GM21381 (cell line): ENCODE data around the gene S100A9.
"Not testable (repeated sequence)": the region's sequence is repeated elsewhere in the genome, so short reads cannot be mapped to it uniquely, and the experiment has no call there.

Experiments used
- ATAC-seq: cut with Tn5 transposase; IDR thresholded peaks from one replicate; pipeline ENCODE4 v1.9.1; 2021; ENCODE audit warnings: mild to moderate bottlenecking, moderate library complexity; ENCODE audit not compliant: unreplicated experiment

Gene S100A9

DNA sequence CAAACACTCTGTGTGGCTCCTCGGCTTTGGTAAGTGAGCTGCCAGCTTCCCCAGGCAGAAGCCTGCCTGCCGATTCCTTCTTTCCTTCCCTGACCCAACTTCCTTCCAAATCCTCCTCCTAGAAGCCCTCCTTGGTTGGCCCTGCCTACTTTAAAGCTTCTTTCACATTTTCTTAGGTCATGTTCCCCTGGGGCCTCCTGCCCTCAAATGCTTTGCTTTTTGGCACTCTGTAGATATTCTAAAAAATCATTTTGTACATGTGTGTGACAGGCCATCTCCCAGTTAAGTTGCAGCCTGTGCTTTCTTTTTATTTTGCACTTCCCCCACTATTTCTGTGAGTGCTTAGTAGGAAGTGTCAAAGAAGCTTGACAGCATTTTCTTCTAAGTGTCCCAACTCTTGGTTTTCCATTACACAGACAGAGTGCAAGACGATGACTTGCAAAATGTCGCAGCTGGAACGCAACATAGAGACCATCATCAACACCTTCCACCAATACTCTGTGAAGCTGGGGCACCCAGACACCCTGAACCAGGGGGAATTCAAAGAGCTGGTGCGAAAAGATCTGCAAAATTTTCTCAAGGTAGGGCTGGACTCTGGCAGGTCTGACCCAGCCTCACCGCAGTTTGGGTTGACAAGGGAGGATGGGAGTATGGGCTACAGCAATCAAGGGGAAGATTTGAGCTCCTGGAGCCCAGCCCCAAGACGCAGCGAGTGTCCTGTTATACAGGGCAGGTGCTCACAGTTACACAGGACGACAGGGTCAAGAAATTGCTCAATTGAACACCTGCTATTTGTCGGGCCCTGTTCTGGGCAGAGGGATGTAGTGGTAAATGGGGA lies at the start of gene S100A9:
Gene S100A9, plus strand, starts transcription at position 2 of the 838 bp plus-strand sequence. Its CDS starts 430 bp downstream, at position 432.
- no peak for ATAC-seq

DNA sequence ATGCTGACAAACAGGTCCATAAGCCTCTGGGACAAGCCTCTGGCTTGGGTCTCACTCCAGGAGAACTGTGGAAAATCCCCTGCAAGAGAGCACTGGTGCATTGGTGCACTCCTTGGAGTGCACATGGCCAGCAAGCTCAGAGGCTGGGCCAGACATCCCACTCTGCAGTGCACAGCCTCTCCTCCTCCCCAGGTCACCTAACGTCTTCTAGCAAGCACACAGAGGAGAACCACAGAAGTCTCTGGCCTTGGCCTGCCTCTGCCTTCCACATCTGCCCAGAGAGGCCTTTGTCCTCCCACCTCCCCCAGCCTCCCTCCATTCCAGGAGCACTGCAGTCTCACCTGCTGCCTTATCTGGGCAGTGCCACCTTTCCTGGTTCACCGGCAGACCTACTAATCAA lies 49.1 kb upstream of the S100A9 start:
- no peak for ATAC-seq

DNA sequence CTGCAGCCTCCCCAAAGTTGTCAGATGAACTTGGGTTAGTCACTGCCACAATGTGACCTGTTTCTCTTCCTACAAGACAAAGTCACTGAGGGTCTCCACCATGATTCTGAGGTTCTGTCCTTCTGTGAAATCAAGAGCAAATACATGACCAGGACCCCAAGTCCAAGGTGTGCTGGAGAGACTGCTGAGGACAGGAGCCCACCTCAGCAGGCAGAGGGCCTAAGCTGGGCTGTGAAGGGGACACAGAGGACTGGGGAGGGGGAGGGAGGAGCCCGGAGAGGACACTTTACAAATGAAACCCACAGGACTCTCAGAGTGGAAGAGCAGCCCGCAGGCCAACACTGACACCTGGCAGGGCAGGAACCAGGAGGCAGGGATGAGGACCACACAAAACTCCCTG lies 48.2 kb upstream of the S100A9 start:
- ATAC-seq = no peak

DNA sequence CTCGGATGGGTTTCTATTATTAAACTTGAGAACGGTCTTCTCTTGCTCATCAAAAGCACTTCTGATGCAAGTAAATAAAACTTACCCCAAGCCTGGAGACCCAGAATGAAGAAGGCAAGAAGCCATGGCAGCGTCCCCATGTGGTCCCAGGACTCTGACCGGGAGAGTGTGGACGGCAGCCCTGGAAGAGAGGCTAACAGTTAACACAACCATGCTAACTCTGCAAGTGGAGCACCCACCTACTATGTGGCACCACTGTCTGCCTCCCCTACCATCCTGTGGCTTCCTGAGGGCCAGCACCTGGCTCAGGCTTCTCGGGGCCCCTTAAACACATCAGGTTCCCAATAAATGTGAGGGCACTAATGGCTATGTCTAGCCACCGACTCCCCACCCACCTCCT lies 47.1 kb upstream of the S100A9 start:
- ATAC-seq = no peak

DNA sequence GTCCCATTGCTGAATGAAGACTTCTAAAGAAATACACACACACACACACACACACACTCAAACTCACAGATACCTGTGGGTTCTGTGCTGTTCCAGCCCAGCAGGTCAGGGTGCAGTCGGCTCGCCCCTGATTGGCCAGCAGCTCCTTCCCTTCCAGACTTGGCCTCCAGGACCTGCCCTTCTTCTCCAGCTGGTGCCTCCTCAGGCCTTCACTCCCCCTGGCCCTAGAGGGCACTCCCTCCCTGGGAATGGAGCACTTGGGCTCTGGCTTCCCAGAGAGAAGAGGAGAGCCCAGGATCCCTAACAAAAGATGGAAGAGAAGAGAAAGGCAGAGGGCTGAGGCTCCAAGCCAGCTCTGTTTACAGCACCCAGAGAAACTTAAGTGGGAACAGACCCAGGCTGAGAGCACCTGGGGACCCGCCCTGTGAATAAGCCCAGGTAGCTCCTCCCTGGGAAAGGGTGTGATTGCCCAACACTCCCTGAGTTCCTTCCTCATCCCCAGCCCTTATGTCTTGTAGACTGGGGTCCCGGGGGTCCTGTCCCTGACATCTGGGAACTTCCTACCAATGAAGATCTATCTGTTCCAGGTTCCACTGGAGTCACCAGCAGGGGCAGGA lies 45.0 kb upstream of the S100A9 start, which contains the start of gene PGLYRP3:
Gene PGLYRP3, minus strand, starts transcription at position 383 of the 617 bp plus-strand sequence. CDS start 2,287 bp downstream, outside the sequence.
- ATAC-seq = no peak

DNA sequence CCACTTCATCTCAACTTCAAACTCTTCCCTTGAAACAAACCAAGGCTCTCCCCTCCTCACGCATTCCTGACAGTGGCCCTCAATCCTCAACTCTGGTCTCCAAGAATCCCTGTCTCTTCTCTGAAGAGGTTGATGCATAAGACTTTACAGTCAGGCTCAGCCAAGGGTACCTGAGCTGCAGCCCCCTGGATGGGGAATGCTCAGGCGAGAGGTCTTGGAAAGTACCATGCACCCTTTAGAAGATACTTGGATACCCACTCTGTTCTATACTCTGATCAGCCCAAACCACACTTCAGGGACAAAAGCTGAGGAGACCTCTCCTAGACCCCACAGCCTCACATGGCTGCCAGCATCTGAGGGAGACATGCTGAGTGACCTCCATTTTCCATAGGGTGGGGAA lies 44.4 kb upstream of the S100A9 start:
- no peak for ATAC-seq

DNA sequence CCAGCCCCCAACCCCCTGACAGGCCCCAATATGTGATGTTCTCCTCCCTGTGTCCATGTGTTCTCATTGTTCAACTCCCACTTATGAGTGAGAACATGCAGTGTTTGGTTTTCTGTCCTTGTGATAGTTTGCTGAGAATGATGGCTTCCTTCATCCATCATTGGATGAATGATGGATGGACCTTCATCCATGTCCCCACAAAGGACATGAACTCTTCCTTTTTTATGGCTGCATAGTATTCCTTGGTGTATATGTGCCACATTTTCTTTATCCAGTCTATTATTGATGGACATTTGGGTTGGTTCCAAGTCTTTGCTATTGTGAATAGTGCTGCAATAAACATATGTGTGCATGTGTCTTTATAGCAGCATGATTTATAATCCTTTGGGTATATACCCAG lies 43.3 kb upstream of the S100A9 start:
- not testable (repeated sequence) for ATAC-seq

DNA sequence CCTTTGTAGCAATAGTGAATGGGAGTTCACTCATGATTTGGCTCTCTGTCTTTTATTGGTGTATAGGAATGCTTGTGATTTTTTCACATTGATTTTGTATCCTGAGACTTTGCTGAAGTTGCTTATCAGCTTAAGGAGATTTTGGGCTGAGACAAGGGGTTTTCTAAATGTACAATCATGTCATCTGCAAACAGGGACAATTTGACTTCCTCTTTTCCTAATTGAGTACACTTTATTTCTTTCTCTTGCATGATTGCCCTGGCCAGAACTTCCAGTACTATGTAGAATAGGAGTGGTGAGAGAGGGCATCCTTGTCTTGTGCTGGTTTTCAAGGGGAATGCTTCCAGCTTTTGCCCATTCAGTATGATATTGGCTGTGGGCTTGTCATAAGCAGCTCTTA lies 41.6 kb upstream of the S100A9 start:
- not testable (repeated sequence) for ATAC-seq

DNA sequence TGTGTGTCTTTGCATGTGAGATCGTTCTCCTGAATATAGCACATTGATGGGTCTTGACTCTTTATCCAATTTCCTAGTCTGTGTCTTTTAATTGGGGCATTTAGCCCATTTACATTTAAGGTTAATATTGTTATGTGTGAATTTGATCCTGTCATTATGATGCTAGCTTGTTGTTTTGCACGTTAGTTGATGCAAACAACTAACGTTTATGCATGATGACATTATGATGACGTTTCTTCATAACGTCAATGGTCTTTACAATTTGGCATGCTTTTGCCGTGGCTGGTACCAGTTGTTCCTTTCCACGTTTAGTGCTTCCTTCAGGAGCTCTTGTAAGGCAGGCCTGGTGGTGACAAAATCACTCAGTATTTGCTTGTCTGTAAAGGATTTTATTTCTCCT lies 39.5 kb upstream of the S100A9 start:
- ATAC-seq = not testable (repeated sequence)

DNA sequence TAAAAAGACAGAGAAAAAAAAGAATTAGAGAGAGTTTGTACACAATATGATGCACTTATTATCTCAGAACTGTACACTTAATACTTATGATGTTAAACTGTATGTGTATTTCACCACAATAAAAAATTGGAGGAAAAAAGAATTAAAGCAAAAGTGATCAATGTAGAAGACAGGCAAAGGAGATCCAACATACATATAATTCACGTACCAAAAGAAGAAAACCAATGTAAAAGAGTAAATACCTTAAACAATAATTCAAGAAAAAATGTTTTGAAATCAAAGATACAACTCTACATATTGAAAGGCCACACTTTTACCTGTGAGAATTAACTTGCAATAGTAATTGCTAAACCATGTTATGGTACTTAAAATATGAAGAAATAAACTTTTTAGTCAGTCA lies 35.1 kb upstream of the S100A9 start:
- ATAC-seq = no peak

DNA sequence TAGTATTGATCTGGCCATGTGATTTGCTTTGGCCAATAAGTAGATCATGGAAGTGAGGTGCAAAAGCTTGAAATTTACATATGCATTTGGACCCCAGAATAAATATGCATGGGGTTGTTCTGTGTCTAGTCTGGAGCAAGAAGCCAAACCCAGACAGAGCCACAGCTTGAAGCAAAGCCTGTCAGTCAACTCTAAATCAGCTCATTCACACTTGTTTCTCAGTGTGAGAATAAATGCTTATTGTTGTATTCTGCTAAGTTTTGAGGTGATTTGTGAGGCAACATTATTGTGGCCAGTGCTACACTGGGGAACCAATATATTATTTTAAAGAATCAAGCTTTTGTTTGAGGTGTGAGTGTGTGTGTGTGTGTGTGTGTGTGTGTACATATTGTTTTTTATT lies 32.7 kb upstream of the S100A9 start:
- no peak for ATAC-seq

DNA sequence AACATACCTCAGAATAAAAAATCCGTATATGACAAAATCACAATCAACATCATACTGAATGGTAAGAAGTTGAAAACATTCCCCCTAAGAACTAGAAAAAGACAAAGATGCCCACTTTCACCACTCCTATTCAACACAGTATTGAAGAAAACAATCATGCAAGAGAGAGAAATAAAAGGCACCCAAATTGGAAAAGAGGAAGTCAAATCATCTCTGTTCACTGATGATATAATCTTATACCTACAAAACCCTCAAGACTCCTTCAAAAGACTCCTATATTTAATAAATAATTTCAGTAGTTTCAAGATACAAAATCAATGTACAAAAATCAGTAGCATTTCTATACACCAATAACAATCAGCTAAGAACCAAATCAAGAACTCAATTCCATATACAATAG lies 23.8 kb upstream of the S100A9 start:
- ATAC-seq = no peak

DNA sequence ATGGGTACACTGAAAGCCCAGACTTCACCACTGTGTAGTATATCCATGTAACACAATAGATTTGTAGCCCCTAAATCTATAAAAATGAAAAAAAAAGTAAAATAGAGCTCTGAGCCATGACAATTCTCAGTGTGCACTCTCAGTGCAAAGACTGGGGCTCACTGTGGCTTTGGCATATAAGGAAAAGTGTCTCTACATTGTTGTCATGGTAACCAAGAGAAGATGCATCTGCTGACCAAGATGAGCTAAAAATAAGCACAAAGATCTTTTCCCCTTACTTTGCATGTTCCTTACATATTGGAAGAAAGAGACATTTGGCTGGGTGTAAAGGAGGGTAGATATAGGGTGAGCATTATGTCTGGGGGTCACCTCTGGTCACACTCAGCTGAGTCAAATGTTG lies 21.0 kb upstream of the S100A9 start:
- no peak for ATAC-seq

DNA sequence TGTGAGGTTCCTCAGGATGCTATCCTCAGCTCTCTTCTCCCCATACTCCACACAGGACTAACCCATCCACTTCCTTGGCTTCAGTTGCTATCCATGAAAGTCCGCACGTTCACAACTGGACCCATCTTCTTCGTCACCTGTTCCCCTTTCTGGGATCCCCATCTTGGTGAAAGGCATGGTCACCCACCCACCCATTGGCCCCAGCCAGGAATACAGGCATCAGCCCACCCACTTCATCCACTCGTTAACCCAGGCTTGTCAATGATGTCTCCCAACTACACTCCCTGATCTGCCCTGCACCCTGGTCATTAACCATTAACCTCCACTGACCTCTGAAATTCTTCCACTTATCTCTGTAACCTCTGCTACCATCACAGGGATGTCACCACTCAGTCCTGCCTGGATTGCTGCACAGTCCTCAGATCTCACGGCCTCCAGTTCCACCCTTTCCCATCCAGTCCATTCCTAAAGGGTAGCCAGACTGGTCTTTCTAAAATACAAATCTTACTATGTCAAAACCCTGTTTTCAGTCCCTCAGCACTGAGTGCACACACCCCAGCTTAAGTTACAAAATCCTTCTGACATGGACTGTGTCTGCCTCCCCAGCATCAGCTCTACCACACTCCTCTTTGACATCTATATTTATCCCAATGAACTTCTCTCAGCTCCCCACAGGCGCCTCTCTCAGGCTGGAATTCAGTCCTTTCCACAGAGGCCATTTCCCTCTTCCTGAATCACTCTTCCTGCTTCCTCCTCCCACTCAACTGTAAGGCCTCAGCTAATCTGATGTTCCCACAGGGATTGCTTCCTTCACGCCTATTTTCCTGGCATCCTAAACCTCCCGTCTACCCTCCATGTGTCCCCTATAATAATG lies 19.4 kb upstream of the S100A9 start:
- no peak for ATAC-seq

DNA sequence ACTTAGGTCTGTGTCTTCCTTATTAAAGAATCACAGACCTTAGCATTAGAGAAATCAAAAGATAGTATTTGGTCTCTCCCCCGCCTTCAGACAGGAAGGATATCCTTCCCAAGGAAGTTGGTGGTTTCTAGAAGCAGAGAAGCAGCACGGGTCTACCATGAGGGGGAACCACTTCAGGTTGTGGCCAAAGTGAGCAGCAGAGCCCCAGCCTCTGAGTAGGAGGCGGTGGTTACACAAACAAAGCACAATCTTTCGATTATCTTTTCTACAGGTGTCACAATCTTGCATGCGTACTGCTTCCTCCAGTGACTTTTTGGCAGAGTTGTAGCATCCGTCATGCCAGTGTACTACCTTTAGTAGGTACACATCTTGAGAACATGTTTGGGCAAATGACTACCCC lies 17.9 kb upstream of the S100A9 start:
- ATAC-seq = no peak

DNA sequence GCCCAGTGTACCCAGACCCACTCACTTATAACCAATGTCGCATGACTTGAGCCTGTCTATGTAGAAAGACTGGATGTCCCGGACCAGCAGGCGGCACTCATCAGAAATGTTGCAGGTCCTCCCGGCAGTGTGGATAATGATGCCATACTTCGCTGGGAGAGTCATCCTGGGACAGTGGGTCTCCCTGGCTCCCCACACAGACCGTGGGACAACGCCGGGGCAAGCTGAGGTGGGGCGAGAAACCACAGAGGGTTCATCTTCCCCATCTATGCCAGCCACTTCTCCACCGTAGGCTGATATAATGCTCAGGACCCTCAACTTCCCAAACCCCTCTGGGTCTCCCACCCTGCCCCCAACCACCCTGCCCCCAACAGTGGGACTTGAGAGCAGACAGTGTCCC lies 17.3 kb upstream of the S100A9 start:
- ATAC-seq = no peak

DNA sequence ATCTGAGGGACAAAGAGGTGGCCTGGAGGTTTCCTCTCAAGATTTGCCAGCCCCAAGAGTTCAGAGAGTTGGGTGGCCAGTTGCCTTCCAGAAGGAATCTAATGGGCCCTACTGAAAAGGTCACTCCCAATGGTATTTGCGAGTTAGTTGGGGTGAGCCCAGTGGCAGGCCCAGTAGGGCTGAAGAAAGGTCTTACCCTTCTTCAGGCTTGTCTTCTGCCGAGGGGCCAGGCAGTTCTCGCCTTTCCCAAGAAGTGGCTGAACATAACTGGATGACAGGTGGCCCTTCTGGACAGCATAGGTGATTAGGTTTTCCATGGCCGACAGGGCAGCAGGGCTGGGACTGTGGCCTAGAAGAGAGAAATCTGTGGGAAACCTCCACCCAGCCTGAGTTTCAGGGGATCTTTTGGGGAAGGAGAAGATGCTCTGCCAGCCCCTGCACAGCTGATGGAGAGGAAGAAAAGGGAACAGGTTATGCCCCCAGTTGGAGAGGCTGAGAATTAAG lies 16.2 kb upstream of the S100A9 start:
- no peak for ATAC-seq

DNA sequence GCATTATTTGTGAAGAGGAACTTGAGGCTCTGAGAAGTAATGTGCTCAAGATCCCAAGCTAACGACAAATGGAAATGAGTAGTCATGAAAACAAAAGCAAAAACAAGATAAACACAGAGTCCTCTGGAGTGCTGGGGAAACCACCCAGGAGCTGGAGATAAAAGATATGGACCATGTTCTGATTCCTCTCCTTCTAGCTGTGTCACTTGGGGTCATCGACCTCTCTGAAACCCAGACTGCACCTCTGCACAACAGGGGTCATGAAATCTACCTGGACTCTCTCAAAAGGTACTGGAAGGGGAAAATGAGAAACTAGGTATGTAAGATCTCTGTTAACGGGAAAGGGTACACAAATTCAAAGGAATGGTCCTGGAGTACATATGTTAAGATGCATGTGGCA lies 15.5 kb upstream of the S100A9 start:
- ATAC-seq = no peak

DNA sequence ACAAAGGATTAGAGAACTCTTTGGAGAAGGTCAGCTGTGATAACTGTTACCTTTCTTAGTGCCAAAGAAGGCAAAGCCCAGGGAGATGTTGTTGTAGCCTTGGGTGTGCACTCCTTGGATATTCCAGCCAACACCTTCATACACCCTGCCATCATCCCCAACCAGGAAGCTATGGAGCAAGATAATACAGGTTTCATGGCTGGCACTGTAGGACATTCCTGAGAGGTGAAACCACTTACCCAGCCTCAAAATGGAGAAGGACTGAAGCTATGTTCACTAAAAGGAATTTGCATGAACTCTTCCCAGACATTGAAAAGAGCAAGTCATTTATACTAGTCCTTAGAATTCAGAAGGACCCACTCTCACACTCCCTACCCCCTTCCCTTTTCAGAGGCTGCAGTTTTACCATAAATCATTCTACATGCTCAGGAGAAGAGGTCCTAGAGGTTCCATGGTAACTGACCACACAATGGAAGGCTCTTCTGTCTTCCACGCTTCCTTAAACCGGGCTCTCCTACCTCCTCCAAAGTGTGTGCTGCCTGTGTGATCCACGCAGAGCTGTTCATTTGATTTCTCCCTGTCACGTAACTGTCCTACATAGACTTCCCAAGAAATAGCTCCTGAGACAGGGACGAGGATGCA lies 14.5 kb upstream of the S100A9 start:
- no peak for ATAC-seq

DNA sequence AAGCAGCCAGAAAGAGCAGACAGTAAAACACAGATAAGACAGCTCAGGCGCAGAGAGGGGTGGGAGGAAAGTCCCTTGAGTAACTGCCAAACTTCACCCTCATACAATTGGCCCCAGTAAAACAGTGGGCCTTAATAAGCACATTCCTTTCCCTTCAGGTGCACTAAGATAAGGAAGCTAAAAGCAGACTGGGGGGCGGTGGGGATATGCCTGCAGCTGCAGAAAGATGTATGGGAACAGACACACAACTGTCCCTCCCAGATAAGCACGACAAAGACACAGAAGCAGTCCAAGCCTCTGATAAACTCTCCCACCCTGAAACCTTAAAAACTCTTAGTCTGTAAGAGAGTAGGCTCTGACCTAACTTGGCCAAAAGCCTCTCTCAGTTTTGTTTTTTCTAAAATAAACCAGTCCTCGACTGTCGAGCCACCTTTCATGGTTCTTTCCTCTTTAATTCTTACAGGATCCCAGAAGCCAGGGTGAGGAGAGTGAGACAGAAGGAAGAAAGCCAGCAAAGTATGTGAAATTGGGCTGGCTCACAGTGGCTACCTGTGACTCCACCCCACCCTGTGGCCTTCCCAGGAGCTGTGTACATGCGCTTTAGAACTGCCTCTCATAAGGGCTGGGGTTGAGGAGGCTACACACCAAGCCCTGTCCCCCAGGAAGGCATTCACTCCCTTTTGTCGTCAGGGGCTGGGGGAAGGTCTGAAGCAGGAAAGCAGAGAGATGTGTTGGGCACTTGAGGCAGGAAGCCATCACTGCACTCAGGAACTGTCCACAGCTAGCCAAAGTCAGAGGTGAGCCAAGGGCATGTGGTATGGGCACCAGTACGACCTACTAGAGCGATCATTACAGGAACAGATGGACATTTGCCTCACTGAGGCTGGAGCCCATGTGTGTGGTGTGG lies 13.6 kb upstream of the S100A9 start:
- ATAC-seq = no peak
